H1 (cell line): ENCODE results near the gene TTLL5. TPM values are rescaled to one million over a fixed set of nuclear protein-coding genes. Genes with fewer than 3 reads are reported as not detected.

Experiments
- CHD2 ChIP-seq: IDR thresholded peaks from 2 replicates; pipeline ENCODE4 v1.6.1; 2012; ENCODE audit warnings: low read length, improper control_type of control experiment
- CHD7 ChIP-seq: fragments of 300-600 bp; sonication (generic); IDR thresholded peaks from 2 replicates; pipeline ENCODE4 v1.7.1; 2012; ENCODE audit warnings: low read length, moderate library complexity, mild to moderate bottlenecking, inconsistent platforms; ENCODE audit not compliant: insufficient replicate concordance
- CREB1 ChIP-seq: IDR thresholded peaks from 2 replicates; pipeline ENCODE4 v1.6.1; 2012; ENCODE audit warnings: inconsistent platforms
- CTCF ChIP-seq, 3 experiments: IDR thresholded peaks; 1 replicate in 2 of 3; 2 replicates in 1 of 3; pipeline versions ENCODE4 v1.5.1 to v1.6.1; 2011; ENCODE audit warnings: low read length in 3 of 3, mild to moderate bottlenecking in 3 of 3, inconsistent platforms in 2 of 3, low read depth in 1 of 3, moderate library complexity in 1 of 3; ENCODE audit not compliant: insufficient read depth in 1 of 3; ENCODE audit errors: control extremely low read depth in 1 of 3
- JUND ChIP-seq: IDR thresholded peaks from 2 replicates; pipeline ENCODE4 v1.6.1; 2011; ENCODE audit warnings: mild to moderate bottlenecking, improper control_type of control experiment, low read length
- polyA plus RNA-seq, 7 experiments: library from polyadenylated mRNA; depleted of rRNA in 3 of 7; stranded (reverse) in 5 of 7; unstranded in 2 of 7; fragments of >200 nt in 5 of 7; fragments of 200-250 nt in 2 of 7; gene quantifications; 1 replicate in 5 of 7; 2 replicates in 1 of 7; 4 replicates in 1 of 7; pipeline versions ENCODE4 v1.2.1 to v1.2.3, GENCODE V29; 2011 to 2013; ENCODE audit warnings: missing spikeins in 2 of 7, mixed read lengths in 2 of 7
- total RNA-seq: library from RNA; stranded (reverse); fragmentation: NEBNext Ultra II Directional; extraction: Animal tissue kit (Norgen Biotek cat#: 25700); gene quantifications from 2 replicates; pipeline ENCODE4 v1.2.1, GENCODE V29; 2021

Gene TTLL5
- total and polyA plus RNA-seq, 2 of the 8 experiments (the other 6 are each of a cell fraction or from before 2014, with no cell fraction given): 16.1 to 45.9 TPM

- TF ChIP-seq CHD7: no peak
- TF ChIP-seq CTCF (IDR thresholded peaks at IDR 0.05; ENCODE audit: control extremely low read depth in 1 of 3, insufficient read depth in 1 of 3, low read depth in 1 of 3, low read length in 3 of 3): no peak
- no peak for TF ChIP-seq CHD2
- no peak for TF ChIP-seq CREB1
- no peak for TF ChIP-seq JUND
Observed at GRCh38 chr14:75978249-75978731, 317.2 kb downstream of the TTLL5 start (continued).
